ENCODE results near the gene KIF1B.
"Not testable (repeated sequence)": the region's sequence is repeated elsewhere in the genome, so short reads cannot be mapped to it uniquely, and the experiment has no call there.

KIF1B gene

DNA sequence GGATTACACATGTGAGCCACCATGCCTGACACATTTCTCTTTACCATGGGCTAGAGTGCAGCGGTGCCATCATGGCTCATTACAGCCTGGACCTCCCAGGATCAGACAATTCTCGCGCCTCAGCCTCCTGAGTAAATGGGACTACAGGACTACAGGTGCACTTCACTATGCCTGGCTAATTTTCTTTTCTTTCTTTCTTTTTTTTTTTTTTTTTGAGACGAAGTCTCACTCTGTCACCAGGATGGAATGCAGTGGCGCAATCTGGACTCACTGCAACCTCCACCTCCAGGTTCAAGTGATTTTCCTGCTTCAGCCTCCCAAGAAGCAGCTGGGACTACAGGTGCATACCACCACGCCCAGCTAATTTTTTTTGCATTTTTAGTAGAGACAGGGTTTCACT, 14.8 kb upstream of the KIF1B start:
- DNase-seq (ENCODE audit: low spot score): no peak

DNA sequence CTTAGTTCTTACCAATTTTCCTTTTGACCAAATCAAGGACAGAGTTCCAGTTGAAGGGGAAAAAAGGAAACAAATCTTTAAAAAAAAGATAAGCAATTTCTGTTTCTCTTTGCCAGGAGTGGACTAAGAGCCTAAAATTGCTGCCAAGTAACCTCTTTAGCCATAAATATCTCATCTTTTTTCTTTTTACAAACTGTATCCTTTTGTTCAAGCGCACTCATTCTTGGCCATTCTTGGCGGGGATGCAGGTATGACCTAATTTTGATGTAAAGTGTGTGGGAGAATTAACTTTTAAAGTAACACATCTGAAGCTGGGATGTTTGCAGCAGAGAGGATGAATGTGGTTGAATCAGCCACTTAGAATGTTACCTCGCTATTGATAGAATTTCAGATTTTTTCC, 13.4 kb upstream of the KIF1B start:
- DNase-seq (ENCODE audit: low spot score): no peak

DNA sequence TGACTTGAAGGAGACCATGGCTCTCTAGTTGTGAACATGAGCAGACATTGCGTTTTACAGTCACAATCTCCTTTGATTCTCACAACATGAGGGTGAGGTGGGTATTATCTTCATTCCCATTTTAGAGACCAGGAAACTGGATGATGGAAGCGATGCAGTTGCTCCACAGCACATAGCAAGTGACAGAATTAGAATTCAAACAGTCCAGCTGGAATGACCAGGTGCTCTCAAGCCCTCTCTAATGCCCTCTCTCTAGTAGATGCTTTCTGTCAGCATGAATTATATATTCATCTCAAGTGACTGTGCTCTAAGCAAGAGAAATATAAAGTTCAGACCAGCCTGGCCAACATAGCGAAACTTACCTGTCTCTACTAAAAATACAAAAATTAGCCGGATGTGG, 9.8 kb upstream of the KIF1B start:
- no peak for DNase-seq (ENCODE audit: low spot score)

DNA sequence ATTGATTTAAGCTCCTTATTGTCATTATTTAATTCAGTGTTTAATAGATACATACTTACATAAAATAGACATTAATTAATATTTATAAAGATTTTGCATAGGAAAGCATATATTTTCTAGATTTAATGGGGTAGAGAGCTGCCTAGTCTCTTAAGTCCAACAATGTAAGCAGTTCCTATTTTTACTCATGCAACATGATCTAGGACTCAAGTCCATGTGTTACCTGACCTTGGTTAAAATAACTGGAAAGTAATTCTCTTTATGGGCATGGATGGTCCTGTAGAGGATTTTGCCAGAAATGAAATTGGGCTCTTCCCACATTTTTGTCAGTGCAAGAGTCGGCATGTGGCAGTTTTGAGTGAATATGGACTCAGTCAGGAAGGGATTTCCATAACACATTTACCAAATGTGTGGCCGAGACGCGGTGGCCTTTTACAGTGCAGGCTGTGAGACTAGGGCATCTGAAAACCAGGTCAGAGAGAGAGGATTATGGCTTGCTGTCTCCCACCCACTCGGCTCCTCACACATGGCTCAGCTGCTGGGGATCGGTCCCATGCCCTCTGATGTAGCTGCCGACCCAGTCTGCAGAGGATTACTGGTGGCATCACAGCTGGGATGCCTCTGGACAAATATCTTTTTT, 6.2 kb upstream of the KIF1B start:
- DNase-seq (ENCODE audit: low spot score): no peak

DNA sequence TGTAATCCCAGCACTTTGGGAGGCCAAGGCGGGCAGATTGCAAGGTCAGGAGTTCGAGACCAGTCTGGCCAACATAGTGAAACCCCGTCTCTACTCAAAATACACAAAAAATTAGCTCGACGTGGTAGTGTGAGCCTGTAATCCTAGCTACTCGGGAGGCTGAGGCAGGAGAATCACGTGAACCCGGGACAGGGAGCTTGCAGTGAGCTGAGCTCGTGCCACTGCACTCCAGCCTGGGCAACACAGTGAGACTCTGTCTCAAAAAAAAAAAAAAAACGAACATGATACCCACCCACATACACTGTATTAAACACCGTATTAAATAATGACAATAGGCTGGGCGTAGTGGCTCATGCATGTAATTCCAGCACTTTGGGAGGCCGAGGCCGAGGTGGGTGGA, 5.2 kb upstream of the KIF1B start:
- not testable (repeated sequence) for DNase-seq (ENCODE audit: low spot score)

DNA sequence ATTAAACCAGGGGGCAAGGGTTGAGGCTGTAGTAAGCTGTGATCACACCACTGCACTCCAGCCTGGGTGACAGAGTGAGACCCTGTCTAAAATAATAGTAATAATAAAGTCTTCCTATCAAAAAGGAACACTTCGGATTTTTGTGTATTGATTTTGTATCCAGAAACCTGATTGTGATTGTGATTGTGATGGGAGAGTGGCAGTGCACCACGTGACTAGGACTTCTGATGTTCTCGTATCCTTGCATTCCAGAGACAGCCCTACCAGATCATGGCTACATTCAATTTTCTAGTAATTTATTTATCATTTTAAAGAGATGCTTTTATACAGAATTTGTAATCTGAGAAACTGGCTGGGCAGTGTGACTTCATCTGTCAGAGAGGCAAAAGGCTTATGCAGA, 2.6 kb upstream of the KIF1B start:
- DNase-seq (ENCODE audit: low spot score): no peak

DNA sequence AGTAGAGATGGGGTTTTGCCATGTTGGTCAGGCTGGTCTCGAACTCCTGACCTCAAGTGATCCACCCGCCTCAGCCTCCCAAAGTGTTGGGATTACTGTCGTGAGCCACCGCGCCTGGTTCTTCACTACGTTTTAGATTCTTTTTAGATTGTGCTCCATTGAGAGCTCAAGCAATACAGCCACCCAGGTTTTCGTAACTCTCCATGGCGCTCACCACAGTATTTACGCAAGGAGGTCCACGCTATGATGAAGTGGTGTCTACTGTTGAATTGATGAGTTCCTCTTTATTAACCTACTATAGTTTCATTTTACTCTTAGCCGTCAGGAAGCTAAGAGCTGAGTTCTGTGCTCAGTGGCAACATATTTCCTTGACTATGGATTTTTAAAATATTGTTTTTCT, 1.8 kb upstream of the KIF1B start:
- DNase-seq (ENCODE audit: low spot score): no peak

DNA sequence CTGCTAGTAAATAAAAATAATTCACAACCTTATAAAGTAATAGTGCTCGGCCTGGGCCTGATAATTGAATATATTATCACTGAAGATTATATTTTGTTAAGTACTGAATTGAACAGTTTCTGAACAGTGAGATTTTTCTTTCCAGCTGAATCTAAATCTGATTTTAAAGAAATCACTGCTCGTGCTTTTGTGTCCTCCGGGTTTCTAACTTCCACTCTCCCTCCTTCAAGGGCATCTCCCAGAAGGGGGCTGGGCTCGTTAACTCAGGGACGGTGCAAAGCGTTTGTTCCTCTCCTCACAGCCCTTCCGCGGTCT, 823 bp upstream of the KIF1B start:
- DNase-seq (ENCODE audit: low spot score): no peak

DNA sequence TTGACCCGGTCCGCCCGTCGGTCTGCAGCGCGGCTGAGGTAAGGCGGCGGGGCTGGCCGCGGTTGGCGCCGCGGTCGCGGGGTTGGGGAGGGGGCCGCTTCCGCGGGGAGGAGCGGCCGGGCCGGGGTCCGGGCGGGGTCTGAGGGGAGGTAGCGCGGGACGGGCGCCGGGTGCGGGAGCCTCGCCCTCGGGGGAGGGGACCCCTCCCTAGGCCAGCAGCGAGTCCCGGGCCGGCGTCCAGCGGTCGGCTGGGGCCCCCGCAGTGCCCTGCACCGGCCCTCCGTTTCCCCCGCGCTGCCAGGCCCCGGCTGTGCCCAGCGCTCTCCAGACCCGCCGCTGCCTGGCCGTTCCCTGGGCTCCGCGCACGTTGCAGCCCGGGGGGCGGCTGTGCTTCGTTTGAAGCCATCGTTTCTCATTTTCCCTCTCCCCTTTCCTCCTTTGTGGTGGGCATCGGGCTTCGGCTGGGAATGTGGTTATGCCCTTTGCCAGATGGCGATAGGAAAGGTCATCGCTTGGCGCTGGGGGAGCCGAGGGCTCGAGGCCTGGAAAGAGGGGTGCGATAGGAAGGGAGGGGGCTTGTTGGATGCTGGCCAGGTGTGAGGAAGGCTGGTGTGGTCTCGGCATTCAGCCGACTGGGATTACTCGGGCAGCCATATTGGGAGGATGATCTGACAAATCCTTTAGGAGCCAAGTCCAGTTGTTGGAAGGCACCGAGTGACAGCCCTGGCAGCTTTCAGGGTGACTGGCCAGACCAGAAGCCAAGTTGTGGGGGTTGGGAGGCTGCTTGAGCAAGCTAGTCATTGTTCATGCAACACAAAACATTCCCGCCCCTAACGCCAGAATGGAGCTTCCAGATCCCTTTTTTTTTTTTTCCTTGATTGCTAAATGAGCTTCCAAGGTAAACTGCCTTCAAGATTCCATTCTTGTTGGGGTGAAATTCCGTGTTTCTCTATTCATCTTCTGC, 753 bp downstream of the KIF1B start:
- peak; percentile 87 for DNase-seq (ENCODE audit: low spot score)

DNA sequence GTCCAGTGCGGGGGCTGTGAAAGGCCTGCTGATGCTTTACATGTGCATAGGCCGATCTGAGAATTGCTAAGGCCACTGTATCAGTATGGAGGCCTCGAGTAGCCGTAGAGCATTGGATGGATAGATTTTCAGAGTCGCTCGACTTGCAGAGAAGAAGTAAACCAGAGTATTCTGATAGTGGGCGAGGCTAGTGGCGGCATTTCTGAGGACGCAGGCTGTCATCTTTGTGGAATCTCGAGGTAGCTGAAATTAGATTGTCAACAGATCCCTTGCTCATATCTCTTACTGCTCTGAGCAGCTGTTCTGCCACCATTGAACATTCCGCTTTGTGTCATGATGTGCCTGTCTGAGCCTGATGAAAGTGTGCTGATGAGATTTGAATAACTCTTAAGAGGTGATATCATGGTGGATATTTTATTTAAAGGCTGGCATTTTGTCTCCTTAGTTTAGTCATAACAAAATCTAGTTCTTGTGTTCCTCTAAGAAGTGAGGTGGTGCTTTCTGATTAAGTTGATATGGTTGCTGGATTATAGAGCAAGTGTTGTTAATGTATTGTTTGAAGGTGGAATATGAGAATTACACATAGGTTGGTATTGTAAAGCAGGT, 1.5 kb downstream of the KIF1B start:
- no peak for DNase-seq (ENCODE audit: low spot score)

DNA sequence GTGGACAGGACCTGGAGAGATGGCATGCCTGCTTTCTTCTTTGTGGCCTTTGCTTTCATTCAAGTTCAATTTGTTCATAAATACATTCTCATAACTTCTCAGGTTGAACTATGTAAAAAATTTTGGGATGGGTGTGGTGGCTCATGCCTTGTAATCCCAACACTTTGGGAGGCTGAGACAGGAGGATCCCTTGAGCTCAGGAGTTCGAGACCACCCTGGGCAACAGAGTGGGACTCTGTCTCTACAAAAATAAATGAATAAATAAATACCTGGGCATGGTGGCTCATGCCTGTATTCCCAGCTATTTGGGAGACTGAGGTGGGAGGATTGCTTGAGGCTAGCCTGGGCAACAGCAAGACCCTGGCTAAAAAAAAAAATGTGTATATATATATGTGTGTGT, 2.1 kb downstream of the KIF1B start:
- no peak for DNase-seq (ENCODE audit: low spot score)

DNA sequence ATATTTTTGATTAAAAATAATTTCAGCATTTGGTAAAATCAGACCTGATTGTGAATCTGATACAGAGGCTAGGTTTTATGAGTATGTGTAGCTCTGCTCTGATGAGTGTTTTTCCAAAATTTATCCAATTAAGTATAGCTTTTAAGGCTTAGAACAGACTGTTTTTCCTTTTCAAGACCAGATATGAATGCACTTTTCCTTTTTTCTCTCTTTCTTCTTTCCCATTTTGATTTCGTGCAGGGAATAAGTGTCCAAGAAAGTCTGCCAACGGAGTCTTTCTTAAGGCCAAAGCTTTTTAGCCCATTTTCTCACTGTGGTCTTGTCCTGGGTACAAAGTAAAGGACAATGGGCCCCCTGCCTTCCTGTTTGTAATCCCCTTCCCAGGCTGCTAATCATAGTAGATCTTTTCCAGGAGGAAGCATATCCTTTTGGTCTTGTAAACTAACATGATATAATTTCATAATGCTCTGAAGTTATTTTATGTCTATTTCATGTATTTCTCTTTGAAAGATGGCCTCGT, 2.9 kb downstream of the KIF1B start:
- no peak for DNase-seq (ENCODE audit: low spot score)

DNA sequence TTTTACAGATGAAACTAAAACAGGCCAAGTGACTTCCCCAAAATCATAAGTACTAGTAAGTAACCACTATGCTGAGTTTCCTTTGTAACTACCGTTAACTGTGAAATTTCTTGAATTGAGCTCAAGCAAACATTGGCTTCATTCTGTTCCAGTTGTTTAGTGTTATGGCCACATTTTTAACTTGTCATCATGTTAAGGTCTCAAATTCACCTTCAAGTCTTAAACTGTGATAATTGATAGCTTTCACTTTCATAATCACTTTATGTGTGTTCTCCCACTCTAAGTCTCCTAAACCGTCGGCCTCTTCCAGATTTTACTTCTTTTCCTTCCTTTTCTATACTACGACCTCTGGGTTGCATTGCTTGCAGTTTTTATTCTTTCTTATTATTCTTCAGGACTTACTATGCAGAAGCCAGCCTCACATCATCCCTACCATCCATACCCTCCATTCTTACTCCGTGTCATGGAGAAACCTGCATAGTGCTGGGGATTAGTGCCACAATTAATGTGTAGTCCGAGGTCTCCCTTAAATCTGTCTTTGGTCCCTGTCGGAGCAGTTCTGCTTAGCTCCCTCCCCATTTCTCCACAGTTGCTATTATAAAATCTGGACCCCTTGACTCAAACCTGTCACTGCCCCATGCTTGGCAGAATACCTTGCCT, 5.8 kb downstream of the KIF1B start:
- DNase-seq (ENCODE audit: low spot score): no peak

DNA sequence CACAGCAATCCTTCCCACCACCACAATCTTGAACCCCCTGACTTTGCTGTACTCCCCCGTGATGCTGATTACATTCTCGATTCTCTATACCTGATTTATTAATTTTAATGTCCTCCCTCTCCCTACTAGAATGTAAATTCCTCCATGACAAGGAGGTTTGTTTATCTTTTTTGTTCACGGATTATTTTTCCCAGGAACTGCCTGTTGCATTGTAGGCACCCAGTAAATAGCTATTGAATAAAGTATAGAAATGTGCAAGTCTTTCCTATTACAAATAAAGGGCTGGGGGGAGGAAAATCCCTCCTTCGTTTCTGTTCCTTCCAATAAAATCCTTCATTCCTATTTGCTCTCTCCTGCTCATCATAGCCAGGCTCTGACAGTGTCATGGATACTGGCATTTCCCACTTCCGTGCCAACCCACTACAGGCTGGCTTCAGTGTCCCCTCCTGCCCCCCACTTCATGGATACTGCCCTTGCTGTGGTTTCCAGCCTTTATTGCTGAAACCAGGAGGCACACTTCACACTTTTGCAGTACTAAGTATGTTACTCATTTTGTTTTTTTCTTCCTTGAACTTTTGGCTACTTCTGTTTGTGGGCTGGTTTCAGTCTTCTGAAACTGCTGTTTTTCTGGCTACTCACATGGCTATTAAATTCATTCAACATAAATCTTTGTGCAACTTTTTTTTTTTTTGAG, 7.5 kb downstream of the KIF1B start:
- DNase-seq (ENCODE audit: low spot score): no peak

DNA sequence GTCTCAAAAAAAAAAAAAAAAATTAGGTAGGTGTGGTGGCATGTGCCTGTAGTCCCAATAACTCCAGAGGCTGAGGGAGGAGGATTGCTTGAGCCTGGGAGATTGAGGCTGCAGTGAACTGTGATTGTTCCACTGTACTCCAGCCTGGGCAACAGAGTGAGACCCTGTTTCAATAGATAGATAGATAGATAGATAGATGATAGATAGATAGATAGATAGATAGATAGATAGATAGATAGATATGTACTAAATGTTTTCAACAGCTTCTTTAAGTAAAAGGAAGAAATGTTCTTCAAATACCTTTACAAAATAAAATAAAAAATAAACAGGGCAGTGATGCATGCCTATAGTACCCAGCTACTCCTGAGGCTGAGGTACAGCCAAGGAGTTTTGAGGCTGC, 9.8 kb downstream of the KIF1B start:
- no peak for DNase-seq (ENCODE audit: low spot score)

DNA sequence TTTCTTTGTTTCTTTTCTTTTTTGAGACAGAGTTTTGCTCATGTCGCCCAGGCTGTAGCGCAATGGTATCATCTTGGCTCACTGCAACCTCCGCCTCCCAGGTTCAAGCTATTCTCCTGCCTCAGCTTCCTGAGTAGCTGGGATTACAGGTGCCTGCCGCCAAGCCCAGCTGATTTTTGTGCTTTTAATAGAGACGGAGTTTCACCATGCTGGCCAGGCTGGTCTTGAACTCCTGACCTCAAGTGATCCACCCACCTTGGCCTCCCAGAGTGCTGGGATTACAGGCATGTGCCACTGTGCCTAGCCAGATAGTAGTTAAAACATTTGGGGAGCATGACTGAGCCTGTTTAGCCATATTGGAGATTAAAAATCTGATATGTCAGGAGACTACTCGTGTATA, 10.3 kb downstream of the KIF1B start:
- not testable (repeated sequence) for DNase-seq (ENCODE audit: low spot score)

DNA sequence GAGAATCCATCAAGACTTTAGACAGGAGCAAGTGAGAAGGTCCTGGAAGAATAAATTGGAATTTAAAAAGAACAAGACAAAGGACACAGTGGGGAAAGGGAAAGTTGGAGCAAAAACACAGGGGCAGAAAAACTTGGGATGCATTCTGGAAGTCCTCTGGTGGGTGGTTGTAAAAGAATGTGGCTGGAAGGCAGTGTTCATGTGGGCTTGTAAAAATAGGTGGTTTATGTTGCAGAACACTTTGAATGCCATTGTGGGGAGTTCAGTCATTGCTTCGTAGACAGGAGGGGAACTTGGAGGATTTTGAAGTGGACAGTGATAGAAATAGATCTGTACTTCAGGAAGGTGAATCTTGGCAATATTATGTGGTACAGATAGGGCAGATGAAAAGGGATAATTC, 15.2 kb downstream of the KIF1B start:
- no peak for DNase-seq (ENCODE audit: low spot score)

DNA sequence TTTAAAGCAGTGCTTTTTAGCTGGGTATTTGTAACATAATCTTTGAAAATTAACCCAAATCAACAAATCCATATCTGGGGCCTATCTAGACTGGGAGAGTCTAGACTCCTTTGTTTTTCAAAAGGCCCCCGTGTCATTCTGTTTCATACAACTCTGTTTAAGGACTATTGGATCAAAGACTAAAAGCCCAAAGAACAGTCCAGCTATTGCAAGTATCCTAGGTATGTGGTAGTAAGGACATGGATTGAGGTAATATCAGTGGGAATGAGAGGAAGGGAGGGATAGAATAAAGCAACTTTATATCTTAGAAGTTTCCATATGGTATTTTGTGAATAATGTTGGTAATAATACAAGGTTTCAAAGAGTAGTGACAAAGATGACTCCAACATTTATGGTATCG, 18.2 kb downstream of the KIF1B start:
- DNase-seq (ENCODE audit: low spot score): no peak

DNA sequence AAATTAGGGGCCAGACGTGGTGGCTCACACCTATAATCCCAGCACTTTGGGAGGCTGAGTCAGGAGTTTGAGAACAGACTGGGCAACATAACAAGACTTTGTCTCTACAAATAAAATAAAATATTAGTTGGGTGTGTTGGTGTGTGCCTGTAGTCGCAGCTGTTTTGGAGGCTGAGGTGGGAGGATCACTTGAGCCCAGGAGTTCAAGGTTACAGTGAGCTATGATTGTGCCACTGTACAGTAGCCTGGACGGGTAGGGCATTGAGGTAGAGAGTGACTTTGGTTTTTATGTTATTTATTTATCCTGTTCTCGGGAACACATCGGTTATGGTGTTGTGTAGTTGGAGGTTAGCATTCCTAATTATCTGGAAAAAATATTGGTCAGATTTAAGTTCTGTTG, 19.5 kb downstream of the KIF1B start:
- no peak for DNase-seq (ENCODE audit: low spot score)

DNA sequence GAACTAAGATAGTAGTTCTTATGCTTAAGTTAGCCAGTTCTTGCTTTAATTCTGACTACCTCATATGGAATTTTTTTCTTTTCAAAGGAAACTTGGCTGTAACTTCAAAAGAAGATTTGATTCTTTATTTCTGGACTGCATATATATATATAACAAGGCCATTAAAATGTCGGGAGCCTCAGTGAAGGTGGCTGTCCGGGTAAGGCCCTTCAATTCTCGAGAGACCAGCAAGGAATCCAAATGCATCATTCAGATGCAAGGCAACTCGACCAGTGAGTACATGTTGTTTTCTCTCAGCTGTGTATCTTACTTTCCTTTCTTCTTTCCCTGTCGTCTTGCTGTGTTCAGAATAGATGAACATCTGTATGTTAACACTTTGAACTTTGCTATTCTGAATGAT, 21.8 kb downstream of the KIF1B start:
- no peak for DNase-seq (ENCODE audit: low spot score)

DNA sequence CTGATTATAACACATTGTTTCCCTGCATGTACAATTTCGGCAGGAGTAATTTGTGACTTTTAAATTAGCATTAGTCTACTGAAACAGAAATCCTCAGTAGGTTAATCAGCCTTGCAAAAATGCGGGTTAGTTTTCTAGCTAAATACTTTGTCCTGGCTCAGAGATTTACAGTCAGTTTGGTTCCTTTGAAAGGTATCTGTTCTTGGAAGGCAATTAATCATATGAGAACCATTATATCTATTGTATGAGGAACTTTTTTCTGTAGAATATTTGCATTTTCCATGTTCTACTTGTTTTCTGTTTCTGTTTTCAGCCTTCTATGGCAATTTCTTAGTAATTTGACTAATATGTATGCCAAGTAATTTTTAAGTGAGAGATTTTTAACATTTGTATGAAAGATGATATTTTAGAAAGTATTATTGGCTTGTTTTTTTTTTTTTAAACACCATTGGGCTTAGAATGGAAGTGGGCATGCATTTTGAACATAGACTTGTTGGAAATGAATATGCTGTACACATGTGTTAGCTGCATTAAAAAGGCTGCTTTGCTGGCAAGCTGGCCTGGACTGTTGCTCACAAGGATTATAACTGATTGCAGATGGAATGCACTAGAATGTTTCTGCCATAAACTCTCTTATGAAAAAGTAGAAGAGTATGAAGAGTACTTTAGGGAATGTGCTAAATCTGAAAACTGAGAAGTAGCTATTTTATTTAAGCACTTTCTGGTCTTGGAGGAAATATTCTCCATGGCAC, 26.2 kb downstream of the KIF1B start:
- DNase-seq (ENCODE audit: low spot score): no peak

Measured in left forelimb (tissue), 1 donor.